SKM-1 treated with dmso at 0.1 percent for 144 hours (cell line): ENCODE results near the gene LENG1.

Experiments used
- DNase-seq: peaks from one replicate; lab custom pipeline; 2025; ENCODE audit not compliant: unreplicated experiment; lab: John Stamatoyannopoulos, UW

LENG1 gene

GRCh38 chr19:54114340-54115108, 45.0 kb downstream of the LENG1 start:
- no peak for DNase-seq

- DNase-seq = no peak
Observed at GRCh38 chr19:54109651-54110050, 49.9 kb downstream of the LENG1 start.

GRCh38 chr19:54108496-54108895, 51.0 kb downstream of the LENG1 start:
- no peak for DNase-seq

- DNase-seq = no peak
Observed at GRCh38 chr19:54107876-54108490, 51.5 kb downstream of the LENG1 start.

GRCh38 chr19:54106716-54107115, 52.8 kb downstream of the LENG1 start:
- DNase-seq = no peak

- no peak for DNase-seq
Observed at GRCh38 chr19:54105796-54106195, 53.7 kb downstream of the LENG1 start.
